Natural killer cell (primary cell): ENCODE results near the gene MRPL18. TPM values are rescaled to one million over a fixed set of nuclear protein-coding genes. Genes with fewer than 3 reads are reported as not detected.
"Not testable (repeated sequence)": the region's sequence is repeated elsewhere in the genome, so short reads cannot be mapped to it uniquely, and the experiment has no call there.

Experiments
- ATAC-seq, 3 donors: fragments of 150-1000 bp in 2 of 3; fragments of 200-7000 bp in 1 of 3; cut with Tn5 transposase; 1 replicate in 1 of 3; 2 replicates in 2 of 3; pipeline ENCODE4 v1.10.0; 2021; ENCODE audit warnings: mild to moderate bottlenecking in 2 of 3, moderate library complexity in 2 of 3
- DNase-seq, 2 donors: peaks; one replicate each; pipeline versions ENCODE4 v3.0.0 to v3.0.0-alpha.2; 2013 to 2021; ENCODE audit warnings: mixed read lengths in 1 of 2
- H3K27ac ChIP-seq: one replicate; pipeline ENCODE4 v1.5.1; 2013; ENCODE audit warnings: mild to moderate bottlenecking, low read length
- H3K27me3 ChIP-seq: one replicate; pipeline ENCODE4 v1.6.1; 2013; ENCODE audit warnings: low read length; ENCODE audit not compliant: control insufficient read depth, insufficient read depth
- H3K36me3 ChIP-seq: one replicate; pipeline ENCODE4 v1.6.1; 2013; ENCODE audit warnings: low read length; ENCODE audit not compliant: control insufficient read depth, insufficient read depth
- H3K4me1 ChIP-seq: one replicate; pipeline ENCODE4 v1.6.1; 2013; ENCODE audit warnings: low read length; ENCODE audit not compliant: control insufficient read depth, insufficient read depth
- H3K4me3 ChIP-seq: one replicate; pipeline ENCODE4 v1.5.1; 2013; ENCODE audit warnings: low read length
- H3K9me3 ChIP-seq: one replicate; pipeline ENCODE4 v1.6.1; 2013; ENCODE audit warnings: low read length; ENCODE audit not compliant: control insufficient read depth, insufficient read depth
- H3K27ac Mint-ChIP-seq, 2 donors: one replicate each; pipeline ENCODE4 v1.8.0; 2022; ENCODE audit warnings: mild to moderate bottlenecking in 2 of 2, mixed read lengths in 2 of 2, moderate library complexity in 1 of 2
- H3K27me3 Mint-ChIP-seq, 2 donors: one replicate each; pipeline ENCODE4 v1.8.0; 2022; ENCODE audit warnings: low read depth in 2 of 2, mixed read lengths in 2 of 2
- H3K36me3 Mint-ChIP-seq: one replicate; pipeline ENCODE4 v1.8.0; 2022; ENCODE audit warnings: mixed read lengths
- H3K4me1 Mint-ChIP-seq, 2 donors: one replicate each; pipeline ENCODE4 v1.8.0; 2022; ENCODE audit warnings: mixed read lengths in 2 of 2
- H3K4me3 Mint-ChIP-seq: one replicate; pipeline ENCODE4 v1.8.0; 2022; ENCODE audit warnings: mild to moderate bottlenecking, moderate library complexity, mixed read lengths
- H3K9me3 Mint-ChIP-seq, 2 donors: one replicate each; pipeline ENCODE4 v1.8.0; 2022; ENCODE audit warnings: mixed read lengths in 2 of 2
- CTCF ChIP-seq: fragments of 200-600 bp; IDR thresholded peaks from one replicate; pipeline ENCODE4 v1.8.0; 2022; ENCODE audit warnings: antibody characterized with exemption
- WGBS: methylation state at CpG from one replicate; pipeline ENCODE4 v1.1.7; 2013; ENCODE audit warnings: missing lambda C conversion rate; ENCODE audit not compliant: insufficient coverage; 5-methylcytosine and 5-hydroxymethylcytosine counted together
- intact Hi-C: fragments of 100-400 bp; cut with micrococcal nuclease; formaldehyde crosslinking; loops from one replicate; pipeline ENCODE4 v1.14.2; 2022
- total RNA-seq, 4 donors: library from RNA; stranded (reverse); fragments of 120-200 nt in 1 of 4; gene quantifications; one replicate each; pipeline versions ENCODE4 v1.2.3 to v1.2.4, GENCODE V29; 2013 to 2022

The MRPL18 gene
- total RNA-seq, 3 donors from 2014 or later (not counting 1 experiment from before 2014, with no cell fraction given), result 22.3 to 29.6 (median 22.6) TPM

GRCh38 chr6:159821122-159821521 lies 30.9 kb downstream of the MRPL18 start:
- Mint-ChIP-seq H3K27ac (peak overlapping the region in 1 of 2 donors; percentile 78), H3K4me3 (peak overlapping the region; percentile 83), H3K36me3 (no peaks in the 10 kb centered on the region), H3K9me3 (no peaks in the 10 kb centered on the region), H3K27me3 (peaks cover 0 to 8% of the 10 kb centered on the region in 2 donors), H3K4me1 (peaks cover 19 to 24% of the 10 kb centered on the region in 2 donors)
- no peak overlapping the region for H3K4me3 ChIP-seq
- TF ChIP-seq CTCF, result no peak
- peaks cover 28% of the 10 kb centered on the region for H3K4me1 ChIP-seq
- H3K9me3 ChIP-seq, result no peaks in the 10 kb centered on the region
- H3K27me3 ChIP-seq, result no peaks in the 10 kb centered on the region
- ATAC-seq (no peak), DNase-seq (no peak)
- H3K36me3 ChIP-seq, result no peaks in the 10 kb centered on the region
- intact Hi-C loops, result no loop called here
- 39% methylated on average over 11 of the region's 11 CpGs for WGBS
- no peak overlapping the region for H3K27ac ChIP-seq

- no peak overlapping the region for H3K27ac Mint-ChIP-seq
- Histone ChIP-seq H3K36me3 (no peaks in the 10 kb centered on the region), H3K4me1 (peaks cover 28% of the 10 kb centered on the region), H3K4me3 (no peak overlapping the region), H3K9me3 (no peaks in the 10 kb centered on the region), H3K27me3 (no peaks in the 10 kb centered on the region), H3K27ac (no peak overlapping the region)
- H3K36me3 Mint-ChIP-seq, result no peaks in the 10 kb centered on the region
- DNase-seq, result no peak
- intact Hi-C loops, result no loop called here
- H3K27me3 Mint-ChIP-seq, result peaks cover 0 to 8% of the 10 kb centered on the region in 2 donors
- no peak for TF ChIP-seq CTCF
- WGBS, result 93% methylated on average over 10 of the region's 10 CpGs
- no peaks in the 10 kb centered on the region for H3K9me3 Mint-ChIP-seq
- H3K4me3 Mint-ChIP-seq, result no peak overlapping the region
- H3K4me1 Mint-ChIP-seq, result peaks cover 19 to 24% of the 10 kb centered on the region in 2 donors
- no peak for ATAC-seq
These were observed 31.5 kb downstream of the MRPL18 start for GRCh38 chr6:159821726-159822125.

- intact Hi-C loops, result no loop called here
- Histone ChIP-seq H3K27ac (no peak overlapping the region), H3K27me3 (no peaks in the 10 kb centered on the region), H3K9me3 (no peaks in the 10 kb centered on the region), H3K4me1 (peaks cover 28% of the 10 kb centered on the region), H3K36me3 (no peaks in the 10 kb centered on the region), H3K4me3 (no peak overlapping the region)
- ATAC-seq, result no peak
- TF ChIP-seq CTCF, result no peak
- no peak overlapping the region for H3K4me3 Mint-ChIP-seq
- H3K27me3 Mint-ChIP-seq, result peaks cover 0 to 8% of the 10 kb centered on the region in 2 donors
- no peaks in the 10 kb centered on the region for H3K36me3 Mint-ChIP-seq
- H3K27ac Mint-ChIP-seq, result no peak overlapping the region
- peaks cover 19 to 24% of the 10 kb centered on the region in 2 donors for H3K4me1 Mint-ChIP-seq
- no peak for DNase-seq
- H3K9me3 Mint-ChIP-seq, result no peaks in the 10 kb centered on the region
- WGBS, result 94% methylated on average over 3 of the region's 3 CpGs
These were observed 33.7 kb downstream of the MRPL18 start for GRCh38 chr6:159823953-159824352.

GRCh38 chr6:159824690-159825089 lies 34.4 kb downstream of the MRPL18 start:
- H3K27ac ChIP-seq, H3K4me3 Mint-ChIP-seq, H3K27me3 ChIP-seq, DNase-seq, intact Hi-C loops, ATAC-seq, H3K36me3 Mint-ChIP-seq, H3K9me3 ChIP-seq, H3K27ac Mint-ChIP-seq, H3K9me3 Mint-ChIP-seq, H3K4me3 ChIP-seq, H3K27me3 Mint-ChIP-seq, H3K36me3 ChIP-seq: not testable (repeated sequence)
- peaks cover 15 to 22% of the 10 kb centered on the region in 2 donors for H3K4me1 Mint-ChIP-seq
- H3K4me1 ChIP-seq, result peaks cover 24% of the 10 kb centered on the region
- WGBS, result 94% methylated on average over 9 of the region's 9 CpGs
